ENCODE measurements around the gene ZNF780B.

Gene ZNF780B

DNA sequence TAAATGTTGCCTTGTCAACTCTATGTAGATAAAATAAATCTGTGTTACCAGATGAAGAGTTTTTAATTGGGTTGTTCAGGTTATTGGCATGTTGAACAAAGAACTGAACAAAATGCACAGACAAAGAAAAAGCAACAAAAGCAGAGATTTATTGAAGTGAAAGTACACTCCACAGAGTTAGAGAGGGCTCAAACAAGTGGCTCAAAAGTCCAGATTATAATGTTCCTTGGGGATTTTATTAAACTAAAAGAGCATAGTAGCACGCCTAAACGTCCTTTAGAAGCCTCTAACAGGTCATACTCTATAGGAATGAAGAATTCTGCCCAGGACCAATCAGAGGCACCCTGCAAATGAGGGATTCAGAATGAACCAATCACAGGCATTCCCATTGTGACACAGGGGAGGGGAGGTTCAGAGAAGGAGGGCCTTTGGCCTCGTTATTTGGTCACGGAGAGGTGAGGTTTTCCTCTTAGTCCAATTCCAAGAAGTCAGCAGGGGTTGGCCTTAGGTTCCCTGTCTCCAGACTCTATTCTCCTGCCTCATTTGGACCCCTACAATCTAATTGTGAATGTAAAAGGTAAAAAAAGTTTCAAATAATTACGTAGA lies 72.2 kb downstream of the ZNF780B start:
- no peak for DNase-seq

- no peak for DNase-seq
These were observed 73.1 kb downstream of the ZNF780B start for GRCh38 chr19:39982883-39983282.

Measured in anterior cingulate cortex (tissue), 58 donors.